OCI-LY3 (cell line): ENCODE measurements around the gene THEM4.

Experiments used
- CTCF ChIP-seq: fragments of 200-600, 300-600 bp; sonication (generic); IDR thresholded peaks from 2 replicates; pipeline ENCODE4 v1.5.1; 2014; ENCODE audit warnings: antibody characterized with exemption, low read length, low read depth
- EZH2phosphoT487 ChIP-seq: fragments of 200-600 bp; shearing (Covaris generic); IDR thresholded peaks from 2 replicates; pipeline ENCODE4 v1.6.1; 2018; ENCODE audit warnings: antibody characterized with exemption, mixed run types, low read depth

- TF ChIP-seq CTCF (no peak), EZH2phosphoT487 (no peak)
Measured at GRCh38 chr1:151916726-151917370, 7.5 kb upstream of the THEM4 start.
